HL-60 (cell line): Measurements from ENCODE around the gene DYRK3.

Experiments used
- GABPA ChIP-seq: IDR thresholded peaks from 2 replicates; pipeline ENCODE4 v1.6.1; 2012; ENCODE audit warnings: low read depth
- POLR2AphosphoS5 ChIP-seq: IDR thresholded peaks from 2 replicates; pipeline ENCODE4 v1.6.1; 2012; ENCODE audit warnings: low read depth
- TF ChIP-seq, protein P1 (sequence below): IDR thresholded peaks from one replicate; pipeline ENCODE4 v1.5.1; 2011; ENCODE audit warnings: low read length, control low read depth, inconsistent platforms; ENCODE audit not compliant: insufficient read depth
- TF ChIP-seq, protein P2 (sequence below): IDR thresholded peaks from 2 replicates; pipeline ENCODE4 v1.6.1; 2012; ENCODE audit warnings: low read depth; ENCODE audit not compliant: insufficient replicate concordance

GRCh38 chr1:206656936-206657335 lies 21.6 kb downstream of the DYRK3 start:
- TF ChIP-seq POLR2AphosphoS5 (no peak), GABPA (no peak)
- TF ChIP-seq, protein P1, sequence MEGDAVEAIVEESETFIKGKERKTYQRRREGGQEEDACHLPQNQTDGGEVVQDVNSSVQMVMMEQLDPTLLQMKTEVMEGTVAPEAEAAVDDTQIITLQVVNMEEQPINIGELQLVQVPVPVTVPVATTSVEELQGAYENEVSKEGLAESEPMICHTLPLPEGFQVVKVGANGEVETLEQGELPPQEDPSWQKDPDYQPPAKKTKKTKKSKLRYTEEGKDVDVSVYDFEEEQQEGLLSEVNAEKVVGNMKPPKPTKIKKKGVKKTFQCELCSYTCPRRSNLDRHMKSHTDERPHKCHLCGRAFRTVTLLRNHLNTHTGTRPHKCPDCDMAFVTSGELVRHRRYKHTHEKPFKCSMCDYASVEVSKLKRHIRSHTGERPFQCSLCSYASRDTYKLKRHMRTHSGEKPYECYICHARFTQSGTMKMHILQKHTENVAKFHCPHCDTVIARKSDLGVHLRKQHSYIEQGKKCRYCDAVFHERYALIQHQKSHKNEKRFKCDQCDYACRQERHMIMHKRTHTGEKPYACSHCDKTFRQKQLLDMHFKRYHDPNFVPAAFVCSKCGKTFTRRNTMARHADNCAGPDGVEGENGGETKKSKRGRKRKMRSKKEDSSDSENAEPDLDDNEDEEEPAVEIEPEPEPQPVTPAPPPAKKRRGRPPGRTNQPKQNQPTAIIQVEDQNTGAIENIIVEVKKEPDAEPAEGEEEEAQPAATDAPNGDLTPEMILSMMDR, result no peak
- TF ChIP-seq, protein P2, sequence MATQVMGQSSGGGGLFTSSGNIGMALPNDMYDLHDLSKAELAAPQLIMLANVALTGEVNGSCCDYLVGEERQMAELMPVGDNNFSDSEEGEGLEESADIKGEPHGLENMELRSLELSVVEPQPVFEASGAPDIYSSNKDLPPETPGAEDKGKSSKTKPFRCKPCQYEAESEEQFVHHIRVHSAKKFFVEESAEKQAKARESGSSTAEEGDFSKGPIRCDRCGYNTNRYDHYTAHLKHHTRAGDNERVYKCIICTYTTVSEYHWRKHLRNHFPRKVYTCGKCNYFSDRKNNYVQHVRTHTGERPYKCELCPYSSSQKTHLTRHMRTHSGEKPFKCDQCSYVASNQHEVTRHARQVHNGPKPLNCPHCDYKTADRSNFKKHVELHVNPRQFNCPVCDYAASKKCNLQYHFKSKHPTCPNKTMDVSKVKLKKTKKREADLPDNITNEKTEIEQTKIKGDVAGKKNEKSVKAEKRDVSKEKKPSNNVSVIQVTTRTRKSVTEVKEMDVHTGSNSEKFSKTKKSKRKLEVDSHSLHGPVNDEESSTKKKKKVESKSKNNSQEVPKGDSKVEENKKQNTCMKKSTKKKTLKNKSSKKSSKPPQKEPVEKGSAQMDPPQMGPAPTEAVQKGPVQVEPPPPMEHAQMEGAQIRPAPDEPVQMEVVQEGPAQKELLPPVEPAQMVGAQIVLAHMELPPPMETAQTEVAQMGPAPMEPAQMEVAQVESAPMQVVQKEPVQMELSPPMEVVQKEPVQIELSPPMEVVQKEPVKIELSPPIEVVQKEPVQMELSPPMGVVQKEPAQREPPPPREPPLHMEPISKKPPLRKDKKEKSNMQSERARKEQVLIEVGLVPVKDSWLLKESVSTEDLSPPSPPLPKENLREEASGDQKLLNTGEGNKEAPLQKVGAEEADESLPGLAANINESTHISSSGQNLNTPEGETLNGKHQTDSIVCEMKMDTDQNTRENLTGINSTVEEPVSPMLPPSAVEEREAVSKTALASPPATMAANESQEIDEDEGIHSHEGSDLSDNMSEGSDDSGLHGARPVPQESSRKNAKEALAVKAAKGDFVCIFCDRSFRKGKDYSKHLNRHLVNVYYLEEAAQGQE, result no peak
